ENCODE results near the gene HLA-A.

Gene HLA-A

DNA sequence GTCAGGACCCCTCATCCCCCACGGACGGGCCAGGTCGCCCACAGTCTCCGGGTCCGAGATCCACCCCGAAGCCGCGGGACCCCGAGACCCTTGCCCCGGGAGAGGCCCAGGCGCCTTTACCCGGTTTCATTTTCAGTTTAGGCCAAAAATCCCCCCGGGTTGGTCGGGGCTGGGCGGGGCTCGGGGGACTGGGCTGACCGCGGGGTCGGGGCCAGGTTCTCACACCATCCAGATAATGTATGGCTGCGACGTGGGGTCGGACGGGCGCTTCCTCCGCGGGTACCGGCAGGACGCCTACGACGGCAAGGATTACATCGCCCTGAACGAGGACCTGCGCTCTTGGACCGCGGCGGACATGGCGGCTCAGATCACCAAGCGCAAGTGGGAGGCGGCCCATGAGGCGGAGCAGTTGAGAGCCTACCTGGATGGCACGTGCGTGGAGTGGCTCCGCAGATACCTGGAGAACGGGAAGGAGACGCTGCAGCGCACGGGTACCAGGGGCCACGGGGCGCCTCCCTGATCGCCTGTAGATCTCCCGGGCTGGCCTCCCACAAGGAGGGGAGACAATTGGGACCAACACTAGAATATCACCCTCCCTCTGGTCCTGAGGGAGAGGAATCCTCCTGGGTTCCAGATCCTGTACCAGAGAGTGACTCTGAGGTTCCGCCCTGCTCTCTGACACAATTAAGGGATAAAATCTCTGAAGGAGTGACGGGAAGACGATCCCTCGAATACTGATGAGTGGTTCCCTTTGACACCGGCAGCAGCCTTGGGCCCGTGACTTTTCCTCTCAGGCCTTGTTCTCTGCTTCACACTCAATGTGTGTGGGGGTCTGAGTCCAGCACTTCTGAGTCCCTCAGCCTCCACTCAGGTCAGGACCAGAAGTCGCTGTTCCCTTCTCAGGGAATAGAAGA lies 978 bp downstream of the HLA-A start:
- H3K27ac ChIP-seq (ENCODE audit: insufficient read depth in 1 of 2, low read depth in 1 of 2, low read length in 2 of 2, poor library complexity in 1 of 2, severe bottlenecking in 2 of 2) = peak overlapping the region; percentile 95 to 97
- no peaks in the 10 kb centered on the region for H3K27me3 ChIP-seq (replicated peaks in 2 of 5; ENCODE audit: control insufficient read depth in 4 of 5, insufficient read depth in 5 of 5, low read length in 4 of 5)
- H3K4me1 ChIP-seq (ENCODE audit: control extremely low read depth in 1 of 4, control insufficient read depth in 4 of 4, insufficient read depth in 4 of 4, low read length in 3 of 4) = peaks cover 2 to 42% (median 22%) of the 10 kb centered on the region in 4 experiments
- POLR2A ChIA-PET = no interaction called here
- H3K4me3 ChIP-seq (ENCODE audit: control insufficient read depth in 1 of 7, extremely low read depth in 1 of 7, insufficient read depth in 4 of 7, low read depth in 2 of 7, low read length in 6 of 7) = peak overlapping the region; percentile 53 to 86 (median 74)
- peak in 2 of 3 donors; percentile 37 to 44 for DNase-seq
- CTCF ChIA-PET = no interaction called here
- peaks cover 2 to 44% (median 15%) of the 10 kb centered on the region in 4 experiments for H3K36me3 ChIP-seq (ENCODE audit: control insufficient read depth in 4 of 4, insufficient read depth in 4 of 4, low read length in 3 of 4)
- WGBS (ENCODE audit: insufficient coverage) = 20% methylated on average over 48 of the region's 58 CpGs
- H3K9me3 ChIP-seq (ENCODE audit: control extremely low read depth in 1 of 5, control insufficient read depth in 4 of 5, insufficient read depth in 2 of 5, low read depth in 1 of 5, low read length in 4 of 5) = no peaks in the 10 kb centered on the region

DNA sequence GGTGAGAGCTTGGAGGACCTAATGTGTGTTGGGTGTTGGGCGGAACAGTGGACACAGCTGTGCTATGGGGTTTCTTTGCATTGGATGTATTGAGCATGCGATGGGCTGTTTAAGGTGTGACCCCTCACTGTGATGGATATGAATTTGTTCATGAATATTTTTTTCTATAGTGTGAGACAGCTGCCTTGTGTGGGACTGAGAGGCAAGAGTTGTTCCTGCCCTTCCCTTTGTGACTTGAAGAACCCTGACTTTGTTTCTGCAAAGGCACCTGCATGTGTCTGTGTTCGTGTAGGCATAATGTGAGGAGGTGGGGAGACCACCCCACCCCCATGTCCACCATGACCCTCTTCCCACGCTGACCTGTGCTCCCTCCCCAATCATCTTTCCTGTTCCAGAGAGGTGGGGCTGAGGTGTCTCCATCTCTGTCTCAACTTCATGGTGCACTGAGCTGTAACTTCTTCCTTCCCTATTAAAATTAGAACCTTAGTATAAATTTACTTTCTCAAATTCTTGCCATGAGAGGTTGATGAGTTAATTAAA lies 3.0 kb downstream of the HLA-A start:
- WGBS (ENCODE audit: insufficient coverage) = 82% methylated on average over 2 of the region's 4 CpGs
- Histone ChIP-seq H3K27me3 (replicated peaks in 2 of 5; ENCODE audit: control insufficient read depth in 4 of 5, insufficient read depth in 5 of 5, low read length in 4 of 5) (no peaks in the 10 kb centered on the region), H3K36me3 (ENCODE audit: control insufficient read depth in 4 of 4, insufficient read depth in 4 of 4, low read length in 3 of 4) (peaks cover 2 to 55% (median 22%) of the 10 kb centered on the region in 4 experiments), H3K4me1 (ENCODE audit: control extremely low read depth in 1 of 4, control insufficient read depth in 4 of 4, insufficient read depth in 4 of 4, low read length in 3 of 4) (peaks cover 2 to 42% (median 22%) of the 10 kb centered on the region in 4 experiments), H3K9me3 (ENCODE audit: control extremely low read depth in 1 of 5, control insufficient read depth in 4 of 5, insufficient read depth in 2 of 5, low read depth in 1 of 5, low read length in 4 of 5) (no peaks in the 10 kb centered on the region), H3K27ac (ENCODE audit: insufficient read depth in 1 of 2, low read depth in 1 of 2, low read length in 2 of 2, poor library complexity in 1 of 2, severe bottlenecking in 2 of 2) (peak overlapping the region in 1 of 2 experiments; percentile 14), H3K4me3 (ENCODE audit: control insufficient read depth in 1 of 7, extremely low read depth in 1 of 7, insufficient read depth in 4 of 7, low read depth in 2 of 7, low read length in 6 of 7) (peak overlapping the region in 4 of 7 experiments; percentile 5 to 60 (median 24))
- ChIA-PET CTCF (interaction anchor here (2.0 kb wide), 1 partner anchor 18 kb away, joined by 8 read pairs; no protein-coding TSS in a partner anchor), POLR2A (interaction anchor here (0.7 kb wide), 1 partner anchor 22 kb away, joined by 4 read pairs; no protein-coding TSS in a partner anchor)
- DNase-seq = no peak

DNA sequence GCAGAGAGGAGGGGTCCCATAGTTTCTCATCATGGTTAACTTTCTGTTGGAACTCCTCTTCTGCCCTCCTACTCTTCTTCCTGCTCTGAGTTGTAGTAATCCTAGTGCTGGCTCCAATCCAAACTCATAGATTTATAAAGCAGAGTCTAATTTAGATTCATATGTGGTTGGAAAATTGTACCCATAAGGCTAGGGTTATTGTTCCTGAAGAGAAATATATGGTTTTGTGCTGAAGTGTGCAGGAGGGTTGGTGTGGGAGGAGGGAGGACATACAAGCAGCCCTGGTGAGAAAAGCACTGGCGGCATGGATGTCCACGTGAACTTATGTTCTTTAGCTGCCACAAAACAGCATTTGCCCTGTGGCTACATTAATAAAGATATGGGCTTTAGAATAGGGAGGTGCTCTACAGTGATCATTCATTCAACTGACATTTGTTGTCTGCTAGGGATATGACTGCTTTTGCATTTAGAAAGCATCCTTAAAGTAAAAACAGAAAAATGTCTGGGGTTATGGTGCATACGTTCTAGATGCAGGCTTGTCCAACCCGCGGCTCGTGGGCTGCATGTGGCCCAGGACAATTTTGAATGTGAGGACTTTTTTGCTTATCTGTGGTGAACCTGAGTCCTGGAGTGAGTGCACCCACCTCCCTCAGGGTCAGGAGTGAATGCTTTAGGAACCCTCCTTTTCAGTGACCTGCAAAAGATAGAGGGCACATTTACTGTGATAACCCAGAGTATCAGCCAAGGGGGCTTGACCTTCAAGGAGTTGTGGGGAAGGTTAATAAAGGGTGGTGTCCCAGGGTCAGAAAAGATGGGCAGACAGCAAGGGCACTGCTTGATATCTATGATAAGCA lies 4.1 kb downstream of the HLA-A start:
- no peak overlapping the region for H3K4me3 ChIP-seq (ENCODE audit: control insufficient read depth in 1 of 7, extremely low read depth in 1 of 7, insufficient read depth in 4 of 7, low read depth in 2 of 7, low read length in 6 of 7)
- H3K9me3 ChIP-seq (ENCODE audit: control extremely low read depth in 1 of 5, control insufficient read depth in 4 of 5, insufficient read depth in 2 of 5, low read depth in 1 of 5, low read length in 4 of 5) = no peaks in the 10 kb centered on the region
- H3K27ac ChIP-seq (ENCODE audit: insufficient read depth in 1 of 2, low read depth in 1 of 2, low read length in 2 of 2, poor library complexity in 1 of 2, severe bottlenecking in 2 of 2) = no peak overlapping the region
- H3K4me1 ChIP-seq (ENCODE audit: control extremely low read depth in 1 of 4, control insufficient read depth in 4 of 4, insufficient read depth in 4 of 4, low read length in 3 of 4) = peaks cover 2 to 32% (median 18%) of the 10 kb centered on the region in 4 experiments
- WGBS (ENCODE audit: insufficient coverage) = 92% methylated on average over 6 of the region's 6 CpGs
- ChIA-PET POLR2A (interaction anchor here (1.0 to 1.1 kb wide), 2 partner anchors 18 to 28 kb away, joined by 3 to 4 read pairs; no protein-coding TSS in a partner anchor), CTCF (interaction anchor here (2.0 kb wide), 1 partner anchor 17 kb away, joined by 8 read pairs; no protein-coding TSS in a partner anchor)
- peak in 1 of 3 donors; percentile 28 for DNase-seq
- H3K36me3 ChIP-seq (ENCODE audit: control insufficient read depth in 4 of 4, insufficient read depth in 4 of 4, low read length in 3 of 4) = peaks cover 2 to 55% (median 22%) of the 10 kb centered on the region in 4 experiments
- no peaks in the 10 kb centered on the region for H3K27me3 ChIP-seq (replicated peaks in 2 of 5; ENCODE audit: control insufficient read depth in 4 of 5, insufficient read depth in 5 of 5, low read length in 4 of 5)

DNA sequence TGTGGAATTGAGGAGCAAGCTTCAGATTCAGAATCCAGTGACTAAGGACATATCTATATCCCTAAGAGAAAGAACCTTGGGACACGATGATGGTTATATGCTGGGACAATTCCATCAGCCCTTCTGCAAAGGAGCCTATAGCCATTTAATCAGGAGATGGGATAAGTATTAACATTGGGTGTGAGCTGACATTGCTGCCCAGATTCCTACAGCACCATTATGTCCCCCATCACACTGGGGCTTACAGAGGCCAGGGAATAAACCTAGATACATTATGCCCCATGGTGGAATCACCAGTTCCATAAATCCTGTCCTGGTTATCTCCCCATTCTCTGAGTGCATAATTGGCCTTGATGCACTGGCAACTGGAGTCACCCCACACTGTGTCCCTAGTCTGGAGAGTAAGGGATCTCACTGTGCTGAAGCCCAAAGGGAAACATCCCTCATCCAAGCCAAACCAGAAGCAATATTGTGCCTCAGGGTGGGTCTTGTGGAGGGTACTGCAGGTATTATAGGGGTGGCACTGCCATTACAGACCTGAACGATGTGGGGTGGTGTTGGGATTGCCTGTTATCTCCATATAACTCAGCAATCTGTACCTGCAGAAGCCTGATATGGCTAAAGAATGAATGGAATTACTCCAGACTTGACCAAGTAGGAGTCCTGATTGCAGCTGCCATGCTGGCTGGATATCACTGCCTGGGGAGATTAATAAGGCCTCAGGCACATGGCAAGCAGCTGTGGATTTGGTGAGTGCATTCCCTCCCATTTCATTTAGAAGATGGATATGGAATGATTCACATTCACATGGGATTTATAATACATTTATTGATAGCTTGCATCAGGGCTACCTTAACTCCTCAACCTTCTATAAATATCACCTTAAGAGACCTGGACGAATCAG lies 5.0 kb downstream of the HLA-A start:
- Histone ChIP-seq H3K4me1 (ENCODE audit: control extremely low read depth in 1 of 4, control insufficient read depth in 4 of 4, insufficient read depth in 4 of 4, low read length in 3 of 4) (peaks cover 2 to 26% (median 12%) of the 10 kb centered on the region in 4 experiments), H3K36me3 (ENCODE audit: control insufficient read depth in 4 of 4, insufficient read depth in 4 of 4, low read length in 3 of 4) (peaks cover 2 to 55% (median 22%) of the 10 kb centered on the region in 4 experiments), H3K4me3 (ENCODE audit: control insufficient read depth in 1 of 7, extremely low read depth in 1 of 7, insufficient read depth in 4 of 7, low read depth in 2 of 7, low read length in 6 of 7) (no peak overlapping the region), H3K27ac (ENCODE audit: insufficient read depth in 1 of 2, low read depth in 1 of 2, low read length in 2 of 2, poor library complexity in 1 of 2, severe bottlenecking in 2 of 2) (no peak overlapping the region), H3K9me3 (ENCODE audit: control extremely low read depth in 1 of 5, control insufficient read depth in 4 of 5, insufficient read depth in 2 of 5, low read depth in 1 of 5, low read length in 4 of 5) (no peaks in the 10 kb centered on the region), H3K27me3 (replicated peaks in 2 of 5; ENCODE audit: control insufficient read depth in 4 of 5, insufficient read depth in 5 of 5, low read length in 4 of 5) (no peaks in the 10 kb centered on the region)
- POLR2A ChIA-PET = interaction anchor here (1.0 to 1.2 kb wide), 3 partner anchors 17 to 28 kb away, joined by 3 to 5 read pairs (median 4); no protein-coding TSS in a partner anchor
- CTCF ChIA-PET = interaction anchor here (1.1 to 1.2 kb wide), 2 partner anchors 18 to 20 kb away, joined by 3 to 5 read pairs; no protein-coding TSS in a partner anchor
- peak in 1 of 3 donors; percentile 20 for DNase-seq
- 100% methylated on average over 1 of the region's 3 CpGs for WGBS (ENCODE audit: insufficient coverage)

DNA sequence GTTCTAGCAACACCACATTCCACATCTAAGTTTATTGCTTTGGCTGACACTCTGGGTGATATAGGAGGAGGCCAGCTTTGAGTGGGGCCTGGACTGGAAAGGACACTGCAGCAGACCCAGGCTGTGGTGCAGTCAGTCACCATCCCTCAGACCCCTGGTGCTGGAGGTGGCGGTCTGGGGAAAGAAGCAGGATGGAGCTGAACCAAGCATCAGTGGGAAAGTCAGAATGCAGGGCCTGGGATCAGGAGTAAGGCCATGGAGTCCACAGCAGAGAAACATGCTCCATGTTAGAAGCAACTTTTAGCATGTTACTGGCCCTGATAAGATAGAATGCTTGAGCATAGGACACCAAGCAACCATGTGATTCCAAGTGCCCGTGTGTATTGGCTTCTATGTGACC lies 5.9 kb downstream of the HLA-A start:
- H3K27me3 ChIP-seq (replicated peaks in 2 of 5; ENCODE audit: control insufficient read depth in 4 of 5, insufficient read depth in 5 of 5, low read length in 4 of 5) = no peaks in the 10 kb centered on the region
- WGBS (ENCODE audit: insufficient coverage) = 93% methylated on average over 2 of the region's 2 CpGs
- no peak overlapping the region for H3K4me3 ChIP-seq (ENCODE audit: control insufficient read depth in 1 of 7, extremely low read depth in 1 of 7, insufficient read depth in 4 of 7, low read depth in 2 of 7, low read length in 6 of 7)
- no peak for DNase-seq
- POLR2A ChIA-PET = interaction anchor here (1.2 kb wide), 1 partner anchor 16 kb away, joined by 5 read pairs; no protein-coding TSS in a partner anchor
- H3K4me1 ChIP-seq (ENCODE audit: control extremely low read depth in 1 of 4, control insufficient read depth in 4 of 4, insufficient read depth in 4 of 4, low read length in 3 of 4) = peaks cover 2 to 26% (median 12%) of the 10 kb centered on the region in 4 experiments
- peaks cover 2 to 55% (median 22%) of the 10 kb centered on the region in 4 experiments for H3K36me3 ChIP-seq (ENCODE audit: control insufficient read depth in 4 of 4, insufficient read depth in 4 of 4, low read length in 3 of 4)
- no peak overlapping the region for H3K27ac ChIP-seq (ENCODE audit: insufficient read depth in 1 of 2, low read depth in 1 of 2, low read length in 2 of 2, poor library complexity in 1 of 2, severe bottlenecking in 2 of 2)
- no peaks in the 10 kb centered on the region for H3K9me3 ChIP-seq (ENCODE audit: control extremely low read depth in 1 of 5, control insufficient read depth in 4 of 5, insufficient read depth in 2 of 5, low read depth in 1 of 5, low read length in 4 of 5)
- CTCF ChIA-PET = interaction anchor here (1.0 to 1.2 kb wide), 3 partner anchors 17 to 20 kb away, joined by 3 to 5 read pairs (median 3); no protein-coding TSS in a partner anchor

DNA sequence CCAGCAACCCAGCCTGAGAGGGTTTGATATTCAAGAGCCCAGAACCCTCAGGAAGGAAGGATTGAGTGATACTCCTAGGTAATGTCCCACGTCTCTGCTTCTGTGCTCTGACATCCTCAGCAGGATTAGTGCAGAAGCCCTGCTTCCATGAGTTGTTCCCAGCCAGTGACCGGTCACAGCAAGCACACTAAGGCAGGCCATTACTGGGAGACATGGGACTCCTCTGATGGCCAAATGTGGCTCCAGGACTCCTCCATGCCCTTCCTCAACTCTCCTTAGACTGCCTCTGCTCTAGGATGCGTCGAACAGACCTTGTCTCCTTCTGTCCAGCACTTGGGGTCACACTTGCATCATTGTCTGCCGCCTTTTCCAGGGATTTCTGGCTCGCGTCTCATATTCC lies 7.6 kb downstream of the HLA-A start:
- Histone ChIP-seq H3K27me3 (replicated peaks in 2 of 5; ENCODE audit: control insufficient read depth in 4 of 5, insufficient read depth in 5 of 5, low read length in 4 of 5) (no peaks in the 10 kb centered on the region), H3K36me3 (ENCODE audit: control insufficient read depth in 4 of 4, insufficient read depth in 4 of 4, low read length in 3 of 4) (peaks cover 2 to 42% (median 18%) of the 10 kb centered on the region in 4 experiments), H3K9me3 (ENCODE audit: control extremely low read depth in 1 of 5, control insufficient read depth in 4 of 5, insufficient read depth in 2 of 5, low read depth in 1 of 5, low read length in 4 of 5) (no peaks in the 10 kb centered on the region), H3K4me1 (ENCODE audit: control extremely low read depth in 1 of 4, control insufficient read depth in 4 of 4, insufficient read depth in 4 of 4, low read length in 3 of 4) (peaks cover 0 to 12% (median 4%) of the 10 kb centered on the region in 4 experiments), H3K27ac (ENCODE audit: insufficient read depth in 1 of 2, low read depth in 1 of 2, low read length in 2 of 2, poor library complexity in 1 of 2, severe bottlenecking in 2 of 2) (no peak overlapping the region), H3K4me3 (ENCODE audit: control insufficient read depth in 1 of 7, extremely low read depth in 1 of 7, insufficient read depth in 4 of 7, low read depth in 2 of 7, low read length in 6 of 7) (no peak overlapping the region)
- ChIA-PET CTCF (no interaction called here), POLR2A (no interaction called here)
- DNase-seq = no peak
- 88% methylated on average over 6 of the region's 7 CpGs for WGBS (ENCODE audit: insufficient coverage)

Measured in common myeloid progenitor, CD34-positive (primary cell).